GM18909 (cell line): ENCODE data around the gene FAXDC2.
A peak's percentile ranks its signal among the peaks of the same experiment; 100 is the strongest.
"Not testable (repeated sequence)": the region's sequence is repeated elsewhere in the genome, so short reads cannot be mapped to it uniquely, and the experiment has no call there.

ENCODE experiments used
- ATAC-seq: cut with Tn5 transposase; IDR thresholded peaks from one replicate; pipeline ENCODE4 v1.9.1; 2021; ENCODE audit warnings: mild to moderate bottlenecking; ENCODE audit not compliant: unreplicated experiment, poor library complexity

The FAXDC2 gene

DNA sequence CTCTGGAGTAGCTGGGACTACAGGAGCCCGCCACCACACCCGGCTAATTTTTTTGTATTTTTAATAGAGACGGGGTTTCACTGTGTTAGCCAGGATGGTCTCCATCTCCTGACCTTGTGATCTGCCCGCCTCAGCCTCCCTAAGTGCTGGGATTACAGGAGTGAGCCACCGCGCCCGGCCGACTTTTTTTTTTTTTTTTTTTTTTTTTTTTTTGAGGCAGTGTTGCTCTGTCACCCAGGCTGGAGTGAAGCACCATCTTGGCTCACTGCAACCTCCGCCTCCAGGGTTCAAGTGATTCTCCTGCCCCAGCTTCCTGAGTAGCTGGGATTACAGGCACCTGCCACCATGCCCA lies 14.7 kb downstream of the FAXDC2 start:
- ATAC-seq: not testable (repeated sequence)

GRCh38 chr5:154834053-154834452 lies 16.4 kb downstream of the FAXDC2 start:
- no peak for ATAC-seq

DNA sequence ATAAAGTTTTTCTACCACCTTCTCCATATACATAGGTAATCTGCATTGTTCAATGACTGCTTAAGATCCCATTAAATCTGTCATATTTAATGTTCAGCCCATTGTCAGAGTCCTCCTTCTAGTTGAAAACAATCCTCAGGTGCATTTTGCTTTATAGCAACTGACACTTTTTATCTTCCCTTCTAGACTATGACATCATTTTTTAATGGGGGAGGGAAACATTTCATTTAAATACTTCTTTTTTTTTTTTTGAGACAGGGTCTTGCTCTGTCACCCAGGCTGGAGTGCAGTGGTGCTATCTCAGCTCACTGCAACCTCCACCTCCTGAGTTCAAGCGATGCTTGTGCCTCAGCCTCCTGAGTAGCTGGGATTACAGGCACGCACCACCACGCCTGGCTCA lies 17.6 kb downstream of the FAXDC2 start:
- ATAC-seq: not testable (repeated sequence)

- no peak for ATAC-seq
Observed at GRCh38 chr5:154831451-154831850, 19.0 kb downstream of the FAXDC2 start.

GRCh38 chr5:154830596-154830995 lies 19.8 kb downstream of the FAXDC2 start:
- ATAC-seq: no peak

GRCh38 chr5:154830219-154830595 lies 20.2 kb downstream of the FAXDC2 start:
- ATAC-seq: no peak

DNA sequence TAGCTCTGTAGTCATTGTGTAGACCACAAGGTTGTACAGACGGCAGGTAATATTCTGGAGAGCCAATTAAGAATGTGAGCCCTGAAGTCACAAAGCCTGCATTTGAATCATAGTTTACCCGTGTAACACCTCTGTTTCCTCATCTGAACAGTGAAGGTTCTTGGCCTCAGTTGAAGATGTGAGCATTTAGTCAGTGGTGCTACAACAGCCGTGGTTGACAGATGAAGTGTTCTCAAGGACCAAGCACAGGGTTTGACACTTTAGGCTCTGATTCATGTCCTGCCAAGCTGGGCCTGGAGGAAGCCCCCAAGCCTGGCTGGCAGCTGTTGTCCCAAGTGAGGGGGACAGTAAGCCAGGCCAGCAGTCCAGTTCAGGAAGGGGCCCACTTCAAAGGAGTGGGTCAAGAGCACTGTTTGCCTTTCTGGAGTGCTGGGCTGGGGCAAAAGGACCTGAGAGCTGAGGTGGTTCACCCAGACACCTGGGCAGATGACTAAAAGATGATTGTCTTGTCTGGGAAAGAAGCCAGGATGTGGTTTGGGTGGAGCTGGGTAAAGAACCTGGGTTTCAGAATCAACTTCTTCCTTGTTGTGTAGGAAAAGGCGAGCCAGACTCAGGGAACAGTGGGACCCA lies 20.7 kb downstream of the FAXDC2 start:
- ATAC-seq: no peak

- no peak for ATAC-seq
Observed at GRCh38 chr5:154829181-154829588, 21.2 kb downstream of the FAXDC2 start.

- ATAC-seq: no peak
Observed at GRCh38 chr5:154824070-154824469, 26.3 kb downstream of the FAXDC2 start.

- ATAC-seq: no peak
Observed at GRCh38 chr5:154823605-154824004, 26.8 kb downstream of the FAXDC2 start.

DNA sequence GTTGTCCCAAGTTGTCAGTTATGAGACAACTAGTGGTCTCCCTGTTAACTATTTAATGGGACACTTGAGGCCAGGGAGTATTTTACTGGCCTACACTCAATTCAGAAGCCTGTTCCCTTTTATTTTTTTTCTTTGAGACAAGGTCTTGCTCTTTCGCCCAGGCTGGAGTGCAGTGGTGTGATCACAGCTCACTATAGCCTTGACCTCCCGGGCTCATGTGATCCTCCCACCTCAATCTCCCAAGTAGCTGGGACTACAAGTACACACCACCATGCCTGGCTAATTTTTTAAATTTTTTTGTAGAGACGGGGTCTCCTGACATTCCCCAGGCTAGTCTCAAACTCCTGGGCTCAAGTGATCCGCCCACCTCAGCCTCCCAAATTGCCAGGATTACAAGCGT lies 27.5 kb downstream of the FAXDC2 start:
- not testable (repeated sequence) for ATAC-seq

- ATAC-seq: no peak
Observed at GRCh38 chr5:154820383-154820782, 30.0 kb downstream of the FAXDC2 start.

- ATAC-seq: no peak
Observed at GRCh38 chr5:154819546-154819945, 30.9 kb downstream of the FAXDC2 start.

GRCh38 chr5:154818471-154819116 lies 31.8 kb downstream of the FAXDC2 start:
- no peak for ATAC-seq

GRCh38 chr5:154817815-154818214 lies 32.6 kb downstream of the FAXDC2 start:
- ATAC-seq: no peak

- ATAC-seq: no peak
Observed at GRCh38 chr5:154816891-154817492, 33.4 kb downstream of the FAXDC2 start.

GRCh38 chr5:154815684-154816247 lies 34.6 kb downstream of the FAXDC2 start:
- no peak for ATAC-seq

GRCh38 chr5:154815025-154815424 lies 35.4 kb downstream of the FAXDC2 start:
- no peak for ATAC-seq

- no peak for ATAC-seq
Observed at GRCh38 chr5:154813736-154814135, 36.7 kb downstream of the FAXDC2 start.

GRCh38 chr5:154813158-154813557 lies 37.2 kb downstream of the FAXDC2 start:
- no peak for ATAC-seq

- peak; percentile 86 for ATAC-seq
Observed at GRCh38 chr5:154811653-154812465, 38.5 kb downstream of the FAXDC2 start.
